ENCODE data around the gene U2SURP. TPM values are rescaled to one million over a fixed set of nuclear protein-coding genes. Genes with fewer than 3 reads are reported as not detected.

U2SURP gene
- total and polyA plus RNA-seq, 10 of the 15 experiments (the other 5 are each of a cell fraction or from before 2014, with no cell fraction given): 76.3 to 277 (median 150) TPM

DNA sequence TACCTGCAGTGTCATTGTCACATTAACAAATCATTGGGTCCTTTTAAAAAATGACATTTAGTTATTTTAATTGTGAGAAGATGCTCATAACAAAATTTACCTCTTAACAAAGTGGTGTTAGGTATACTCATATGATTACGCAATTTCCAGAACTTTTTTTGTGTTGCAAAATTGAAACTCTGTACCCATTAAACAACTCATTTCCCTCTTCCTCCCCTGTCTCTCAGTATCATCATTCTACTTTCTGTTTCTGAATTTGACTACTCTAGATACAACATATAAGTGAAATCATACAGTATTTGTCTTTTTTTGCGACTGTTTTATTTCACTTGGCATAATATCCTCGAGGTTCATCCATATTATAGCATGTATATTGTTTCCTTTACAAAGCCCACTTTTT is 59.5 kb downstream of the U2SURP start (continued):
- TF ChIP-seq, protein P1, sequence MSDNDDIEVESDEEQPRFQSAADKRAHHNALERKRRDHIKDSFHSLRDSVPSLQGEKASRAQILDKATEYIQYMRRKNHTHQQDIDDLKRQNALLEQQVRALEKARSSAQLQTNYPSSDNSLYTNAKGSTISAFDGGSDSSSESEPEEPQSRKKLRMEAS (IDR thresholded peaks at IDR 0.05; ENCODE audit: low read depth, low read length): no peak
- TF ChIP-seq MYC (IDR thresholded peaks at IDR 0.05; ENCODE audit: insufficient read depth, insufficient read length, insufficient replicate concordance, low read length, severe bottlenecking): no peak
- no peak for TF ChIP-seq EGR1 (IDR thresholded peaks at IDR 0.05; ENCODE audit: borderline replicate concordance in 1 of 2, low read depth in 2 of 2, low read length in 2 of 2)
- TF ChIP-seq, protein P2, sequence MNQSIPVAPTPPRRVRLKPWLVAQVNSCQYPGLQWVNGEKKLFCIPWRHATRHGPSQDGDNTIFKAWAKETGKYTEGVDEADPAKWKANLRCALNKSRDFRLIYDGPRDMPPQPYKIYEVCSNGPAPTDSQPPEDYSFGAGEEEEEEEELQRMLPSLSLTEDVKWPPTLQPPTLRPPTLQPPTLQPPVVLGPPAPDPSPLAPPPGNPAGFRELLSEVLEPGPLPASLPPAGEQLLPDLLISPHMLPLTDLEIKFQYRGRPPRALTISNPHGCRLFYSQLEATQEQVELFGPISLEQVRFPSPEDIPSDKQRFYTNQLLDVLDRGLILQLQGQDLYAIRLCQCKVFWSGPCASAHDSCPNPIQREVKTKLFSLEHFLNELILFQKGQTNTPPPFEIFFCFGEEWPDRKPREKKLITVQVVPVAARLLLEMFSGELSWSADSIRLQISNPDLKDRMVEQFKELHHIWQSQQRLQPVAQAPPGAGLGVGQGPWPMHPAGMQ (IDR thresholded peaks at IDR 0.05; ENCODE audit: borderline replicate concordance): no peak
- TF ChIP-seq WRNIP1 (IDR thresholded peaks at IDR 0.05; ENCODE audit: borderline replicate concordance, low read depth, low read length): no peak
- TF ChIP-seq ZNF217 (IDR thresholded peaks at IDR 0.05): no peak
- TF ChIP-seq JUND (IDR thresholded peaks at IDR 0.05; ENCODE audit: low read depth, low read length): 0 out of 2 replicates have a peak, but pooled peaks have one; percentile 41
- TF ChIP-seq, protein P3, sequence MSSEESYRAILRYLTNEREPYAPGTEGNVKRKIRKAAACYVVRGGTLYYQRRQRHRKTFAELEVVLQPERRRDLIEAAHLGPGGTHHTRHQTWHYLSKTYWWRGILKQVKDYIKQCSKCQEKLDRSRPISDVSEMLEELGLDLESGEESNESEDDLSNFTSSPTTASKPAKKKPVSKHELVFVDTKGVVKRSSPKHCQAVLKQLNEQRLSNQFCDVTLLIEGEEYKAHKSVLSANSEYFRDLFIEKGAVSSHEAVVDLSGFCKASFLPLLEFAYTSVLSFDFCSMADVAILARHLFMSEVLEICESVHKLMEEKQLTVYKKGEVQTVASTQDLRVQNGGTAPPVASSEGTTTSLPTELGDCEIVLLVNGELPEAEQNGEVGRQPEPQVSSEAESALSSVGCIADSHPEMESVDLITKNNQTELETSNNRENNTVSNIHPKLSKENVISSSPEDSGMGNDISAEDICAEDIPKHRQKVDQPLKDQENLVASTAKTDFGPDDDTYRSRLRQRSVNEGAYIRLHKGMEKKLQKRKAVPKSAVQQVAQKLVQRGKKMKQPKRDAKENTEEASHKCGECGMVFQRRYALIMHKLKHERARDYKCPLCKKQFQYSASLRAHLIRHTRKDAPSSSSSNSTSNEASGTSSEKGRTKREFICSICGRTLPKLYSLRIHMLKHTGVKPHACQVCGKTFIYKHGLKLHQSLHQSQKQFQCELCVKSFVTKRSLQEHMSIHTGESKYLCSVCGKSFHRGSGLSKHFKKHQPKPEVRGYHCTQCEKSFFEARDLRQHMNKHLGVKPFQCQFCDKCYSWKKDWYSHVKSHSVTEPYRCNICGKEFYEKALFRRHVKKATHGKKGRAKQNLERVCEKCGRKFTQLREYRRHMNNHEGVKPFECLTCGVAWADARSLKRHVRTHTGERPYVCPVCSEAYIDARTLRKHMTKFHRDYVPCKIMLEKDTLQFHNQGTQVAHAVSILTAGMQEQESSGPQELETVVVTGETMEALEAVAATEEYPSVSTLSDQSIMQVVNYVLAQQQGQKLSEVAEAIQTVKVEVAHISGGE (CRISPR knock-in tag; IDR thresholded peaks at IDR 0.05): no peak
- TF ChIP-seq SP1 (IDR thresholded peaks at IDR 0.05; ENCODE audit: low read depth, low read length): no peak
- peak; percentile 65 for TF ChIP-seq MTA2 (IDR thresholded peaks at IDR 0.05; ENCODE audit: low read depth)
- TF ChIP-seq MYB (IDR thresholded peaks at IDR 0.05; ENCODE audit: borderline replicate concordance, low read depth, low read length): no peak
- no peak for TF ChIP-seq BCL11A (IDR thresholded peaks at IDR 0.05; ENCODE audit: low read depth, low read length)
- peak; percentile 46; the same call in 1 of the 2 replicates for TF ChIP-seq RUNX3 (IDR thresholded peaks at IDR 0.05; ENCODE audit: low read length)
- TF ChIP-seq, protein P4, sequence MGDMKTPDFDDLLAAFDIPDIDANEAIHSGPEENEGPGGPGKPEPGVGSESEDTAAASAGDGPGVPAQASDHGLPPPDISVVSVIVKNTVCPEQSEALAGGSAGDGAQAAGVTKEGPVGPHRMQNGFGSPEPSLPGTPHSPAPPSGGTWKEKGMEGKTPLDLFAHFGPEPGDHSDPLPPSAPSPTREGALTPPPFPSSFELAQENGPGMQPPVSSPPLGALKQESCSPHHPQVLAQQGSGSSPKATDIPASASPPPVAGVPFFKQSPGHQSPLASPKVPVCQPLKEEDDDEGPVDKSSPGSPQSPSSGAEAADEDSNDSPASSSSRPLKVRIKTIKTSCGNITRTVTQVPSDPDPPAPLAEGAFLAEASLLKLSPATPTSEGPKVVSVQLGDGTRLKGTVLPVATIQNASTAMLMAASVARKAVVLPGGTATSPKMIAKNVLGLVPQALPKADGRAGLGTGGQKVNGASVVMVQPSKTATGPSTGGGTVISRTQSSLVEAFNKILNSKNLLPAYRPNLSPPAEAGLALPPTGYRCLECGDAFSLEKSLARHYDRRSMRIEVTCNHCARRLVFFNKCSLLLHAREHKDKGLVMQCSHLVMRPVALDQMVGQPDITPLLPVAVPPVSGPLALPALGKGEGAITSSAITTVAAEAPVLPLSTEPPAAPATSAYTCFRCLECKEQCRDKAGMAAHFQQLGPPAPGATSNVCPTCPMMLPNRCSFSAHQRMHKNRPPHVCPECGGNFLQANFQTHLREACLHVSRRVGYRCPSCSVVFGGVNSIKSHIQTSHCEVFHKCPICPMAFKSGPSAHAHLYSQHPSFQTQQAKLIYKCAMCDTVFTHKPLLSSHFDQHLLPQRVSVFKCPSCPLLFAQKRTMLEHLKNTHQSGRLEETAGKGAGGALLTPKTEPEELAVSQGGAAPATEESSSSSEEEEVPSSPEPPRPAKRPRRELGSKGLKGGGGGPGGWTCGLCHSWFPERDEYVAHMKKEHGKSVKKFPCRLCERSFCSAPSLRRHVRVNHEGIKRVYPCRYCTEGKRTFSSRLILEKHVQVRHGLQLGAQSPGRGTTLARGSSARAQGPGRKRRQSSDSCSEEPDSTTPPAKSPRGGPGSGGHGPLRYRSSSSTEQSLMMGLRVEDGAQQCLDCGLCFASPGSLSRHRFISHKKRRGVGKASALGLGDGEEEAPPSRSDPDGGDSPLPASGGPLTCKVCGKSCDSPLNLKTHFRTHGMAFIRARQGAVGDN (IDR thresholded peaks at IDR 0.05): no peak
- TF ChIP-seq, protein P5, sequence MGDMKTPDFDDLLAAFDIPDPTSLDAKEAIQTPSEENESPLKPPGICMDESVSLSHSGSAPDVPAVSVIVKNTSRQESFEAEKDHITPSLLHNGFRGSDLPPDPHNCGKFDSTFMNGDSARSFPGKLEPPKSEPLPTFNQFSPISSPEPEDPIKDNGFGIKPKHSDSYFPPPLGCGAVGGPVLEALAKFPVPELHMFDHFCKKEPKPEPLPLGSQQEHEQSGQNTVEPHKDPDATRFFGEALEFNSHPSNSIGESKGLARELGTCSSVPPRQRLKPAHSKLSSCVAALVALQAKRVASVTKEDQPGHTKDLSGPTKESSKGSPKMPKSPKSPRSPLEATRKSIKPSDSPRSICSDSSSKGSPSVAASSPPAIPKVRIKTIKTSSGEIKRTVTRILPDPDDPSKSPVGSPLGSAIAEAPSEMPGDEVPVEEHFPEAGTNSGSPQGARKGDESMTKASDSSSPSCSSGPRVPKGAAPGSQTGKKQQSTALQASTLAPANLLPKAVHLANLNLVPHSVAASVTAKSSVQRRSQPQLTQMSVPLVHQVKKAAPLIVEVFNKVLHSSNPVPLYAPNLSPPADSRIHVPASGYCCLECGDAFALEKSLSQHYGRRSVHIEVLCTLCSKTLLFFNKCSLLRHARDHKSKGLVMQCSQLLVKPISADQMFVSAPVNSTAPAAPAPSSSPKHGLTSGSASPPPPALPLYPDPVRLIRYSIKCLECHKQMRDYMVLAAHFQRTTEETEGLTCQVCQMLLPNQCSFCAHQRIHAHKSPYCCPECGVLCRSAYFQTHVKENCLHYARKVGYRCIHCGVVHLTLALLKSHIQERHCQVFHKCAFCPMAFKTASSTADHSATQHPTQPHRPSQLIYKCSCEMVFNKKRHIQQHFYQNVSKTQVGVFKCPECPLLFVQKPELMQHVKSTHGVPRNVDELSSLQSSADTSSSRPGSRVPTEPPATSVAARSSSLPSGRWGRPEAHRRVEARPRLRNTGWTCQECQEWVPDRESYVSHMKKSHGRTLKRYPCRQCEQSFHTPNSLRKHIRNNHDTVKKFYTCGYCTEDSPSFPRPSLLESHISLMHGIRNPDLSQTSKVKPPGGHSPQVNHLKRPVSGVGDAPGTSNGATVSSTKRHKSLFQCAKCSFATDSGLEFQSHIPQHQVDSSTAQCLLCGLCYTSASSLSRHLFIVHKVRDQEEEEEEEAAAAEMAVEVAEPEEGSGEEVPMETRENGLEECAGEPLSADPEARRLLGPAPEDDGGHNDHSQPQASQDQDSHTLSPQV (IDR thresholded peaks at IDR 0.05): no peak
- TF ChIP-seq SREBF1 (IDR thresholded peaks at IDR 0.05; ENCODE audit: low read length): no peak
- no peak for TF ChIP-seq RCOR1 (conservative IDR thresholded peaks at IDR 0.05; ENCODE audit: low read depth, low read length)
